RWPE2 (cell line): ENCODE data around the gene KIF7.
A peak's percentile ranks its signal among the peaks of the same experiment; 100 is the strongest.

ENCODE experiments used
- ATAC-seq: fragments of 200-7000 bp; cut with Tn5 transposase; 3 replicates; pipeline ENCODE4 v1.9.1; 2021; ENCODE audit warnings: low read depth
- DNase-seq: peaks from one replicate; pipeline ENCODE4 v3.0.0-alpha.2; 2020; ENCODE audit warnings: low spot score
- H3K27ac ChIP-seq: fragments of 450-650 bp; 2 replicates; pipeline ENCODE4 v1.5.1; 2017; ENCODE audit warnings: mild to moderate bottlenecking; ENCODE audit not compliant: poor library complexity, severe bottlenecking
- H3K27me3 ChIP-seq: fragments of 250-450 bp; sonication (Bioruptor Pico); 2 replicates; pipeline ENCODE4 v1.5.1; 2021; ENCODE audit warnings: mild to moderate bottlenecking, moderate library complexity; ENCODE audit not compliant: insufficient read depth, poor library complexity, severe bottlenecking
- H3K36me3 ChIP-seq: fragments of 250-450 bp; sonication (Bioruptor Pico); 2 replicates; pipeline ENCODE4 v1.5.1; 2020; ENCODE audit warnings: low read depth, mild to moderate bottlenecking, moderate library complexity
- H3K4me1 ChIP-seq: fragments of 250-450 bp; sonication (Bioruptor Pico); 2 replicates; pipeline ENCODE4 v1.5.1; 2021; ENCODE audit warnings: mild to moderate bottlenecking, moderate library complexity; ENCODE audit not compliant: insufficient read depth, poor library complexity, severe bottlenecking
- H3K4me3 ChIP-seq: fragments of 250-450 bp; sonication (Bioruptor Pico); 2 replicates; pipeline ENCODE4 v1.5.1; 2021; ENCODE audit warnings: mild to moderate bottlenecking, moderate library complexity; ENCODE audit not compliant: severe bottlenecking
- H3K9me3 ChIP-seq: fragments of 250-450 bp; sonication (Bioruptor Pico); 2 replicates; pipeline ENCODE4 v1.5.1; 2021; ENCODE audit warnings: mild to moderate bottlenecking, moderate library complexity; ENCODE audit not compliant: severe bottlenecking
- CTCF ChIP-seq: fragments of 450-650 bp; IDR thresholded peaks from one replicate; pipeline ENCODE4 v1.5.1; 2017; ENCODE audit warnings: mild to moderate bottlenecking, moderate library complexity; ENCODE audit not compliant: poor library complexity, severe bottlenecking

The KIF7 gene

DNA sequence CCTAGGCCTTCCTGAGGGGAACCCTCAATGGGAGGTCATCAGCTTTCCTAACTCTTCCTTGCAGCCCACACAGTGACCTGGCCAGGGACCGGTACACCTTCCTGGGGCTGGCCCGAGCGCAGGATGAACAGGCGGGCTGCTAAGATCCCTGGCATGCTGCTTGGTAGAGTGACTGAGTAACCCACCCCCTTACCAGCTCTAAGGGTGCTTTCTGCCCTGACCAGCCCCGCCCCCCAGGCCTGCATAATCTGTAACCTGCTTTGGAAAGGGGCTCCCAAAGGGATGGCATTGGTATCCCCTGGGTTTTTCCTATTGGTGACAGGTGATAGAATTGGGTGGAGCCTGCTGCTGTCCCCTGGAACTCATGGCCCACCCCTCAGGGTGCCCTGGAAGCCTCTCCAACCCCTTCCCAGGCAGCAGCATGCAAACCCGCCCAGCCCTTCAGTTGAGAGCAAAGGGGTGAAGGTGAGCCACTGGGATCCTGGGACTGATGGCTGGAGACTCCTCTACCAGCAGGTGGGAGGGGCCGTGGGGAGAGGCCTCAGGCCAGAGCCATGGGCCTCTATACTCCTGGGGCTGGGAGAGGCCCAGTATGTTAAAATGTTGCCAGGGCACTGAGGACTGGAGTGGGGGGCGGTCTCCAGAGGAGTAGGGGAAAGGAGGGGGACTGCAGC is 11.1 kb upstream of the KIF7 start:
- no peak overlapping the region for H3K27ac ChIP-seq
- ATAC-seq (no peak), DNase-seq (no peak)
- no peaks in the 10 kb centered on the region for H3K27me3 ChIP-seq
- H3K4me1 ChIP-seq: peaks cover 19% of the 10 kb centered on the region
- H3K4me3 ChIP-seq: no peak overlapping the region
- H3K9me3 ChIP-seq: no peaks in the 10 kb centered on the region
- TF ChIP-seq CTCF: no peak
- H3K36me3 ChIP-seq: no peaks in the 10 kb centered on the region

GRCh38 chr15:89665449-89666181 is 10.3 kb upstream of the KIF7 start:
- Histone ChIP-seq H3K4me3 (peak overlapping the region; percentile 25), H3K27me3 (no peaks in the 10 kb centered on the region), H3K4me1 (peaks cover 19% of the 10 kb centered on the region), H3K9me3 (no peaks in the 10 kb centered on the region), H3K27ac (no peak overlapping the region), H3K36me3 (no peaks in the 10 kb centered on the region)
- ATAC-seq (peak; percentile 18), DNase-seq (no peak)
- TF ChIP-seq CTCF: no peak

- DNase-seq (no peak), ATAC-seq (no peak)
- Histone ChIP-seq H3K27me3 (no peaks in the 10 kb centered on the region), H3K4me3 (no peak overlapping the region), H3K4me1 (peaks cover 19% of the 10 kb centered on the region), H3K36me3 (no peaks in the 10 kb centered on the region), H3K9me3 (no peaks in the 10 kb centered on the region), H3K27ac (no peak overlapping the region)
- TF ChIP-seq CTCF: no peak
Measured at GRCh38 chr15:89664441-89665350, 9.4 kb upstream of the KIF7 start.

- ATAC-seq: peak; percentile 98
- Histone ChIP-seq H3K27me3 (no peaks in the 10 kb centered on the region), H3K27ac (peak overlapping the region; percentile 76), H3K4me3 (no peak overlapping the region), H3K4me1 (peaks cover 19% of the 10 kb centered on the region), H3K9me3 (no peaks in the 10 kb centered on the region), H3K36me3 (no peaks in the 10 kb centered on the region)
- no peak for TF ChIP-seq CTCF
- peak; percentile 92 for DNase-seq
Measured at GRCh38 chr15:89662893-89663626, 7.8 kb upstream of the KIF7 start.
